GM23248 (cell line): ENCODE data around the gene MMP27.

Experiments
- EZH2 ChIP-seq: fragments of 200-600 bp; sonication (generic); IDR thresholded peaks from 2 replicates; pipeline ENCODE4 v1.6.1; 2018; ENCODE audit warnings: antibody characterized with exemption, mild to moderate bottlenecking; ENCODE audit not compliant: insufficient read depth, poor library complexity, severe bottlenecking
- EZH2phosphoT487 ChIP-seq: fragments of 200-600 bp; sonication (generic); IDR thresholded peaks from 2 replicates; pipeline ENCODE4 v1.6.1; 2018; ENCODE audit warnings: antibody characterized with exemption, moderate library complexity, mild to moderate bottlenecking, low read depth; ENCODE audit not compliant: insufficient read depth

DNA sequence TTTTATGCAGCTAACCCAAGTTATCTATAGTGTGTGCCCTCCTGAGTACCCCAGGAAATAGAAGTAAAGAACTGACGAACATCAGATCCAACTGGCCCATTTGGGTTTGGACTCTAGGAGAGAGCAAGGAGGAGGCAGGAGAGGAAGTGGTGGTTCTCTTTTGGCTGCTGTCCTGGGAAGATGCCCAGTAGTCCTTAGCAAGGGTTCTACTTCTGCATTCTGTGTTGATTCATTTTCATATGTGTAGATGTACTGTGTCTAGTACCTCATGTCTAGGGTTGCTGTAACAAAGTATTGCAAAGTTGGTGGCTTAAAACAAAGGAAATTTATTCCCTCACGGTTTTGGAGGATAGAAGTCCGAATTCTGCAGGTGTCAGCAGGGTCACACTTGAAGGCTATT, 6.6 kb upstream of the MMP27 start:
- no peak for TF ChIP-seq EZH2phosphoT487
- TF ChIP-seq EZH2, result no peak
